A549 (cell line): ENCODE measurements around the gene DCXR. TPM values are rescaled to one million over a fixed set of nuclear protein-coding genes. Genes with fewer than 3 reads are reported as not detected.

Experiments used
- ATAC-seq, 2 experiments: fragments of 200-7000 bp in 1 of 2; fragments of >200 bp in 1 of 2; cut with Nextera tagmentation in 1 of 2; cut with Tn5 transposase in 1 of 2; 3 replicates each; pipeline versions ENCODE4 v1.8.0 to v1.9.1; 2018 to 2020; ENCODE audit warnings: mild to moderate bottlenecking in 1 of 2, moderate library complexity in 1 of 2
- CTCF ChIA-PET: fragments of 300-600 bp; sonication (Branson Sonifier 250); formaldehyde crosslinking; extraction: SDS; loops from one replicate; lab custom pipeline; 2021; ENCODE audit warnings: antibody characterized with exemption, inconsistent platforms; lab: Yijun Ruan, JAX
- POLR2A ChIA-PET: fragments of 350-600 bp; formaldehyde crosslinking; extraction: SDS; loops from one replicate; lab custom pipeline; 2021; ENCODE audit warnings: antibody characterized with exemption, inconsistent platforms; lab: Yijun Ruan, JAX
- DNase-seq, 2 experiments: peaks; one replicate each; pipeline versions ENCODE4 v3.0.0 to v3.0.0-alpha.2; 2011 to 2016; ENCODE audit warnings: low read depth in 1 of 2, low spot score in 1 of 2
- FAIRE-seq: peaks from 2 replicates; lab custom pipeline; 2011; peaks lifted over from hg19 to GRCh38; lab: Jason Lieb, UNC
- H3K27ac ChIP-seq, 2 experiments: fragments of >200 bp; sonication (Bioruptor Twin); formaldehyde crosslinking; 3 replicates each; pipeline ENCODE4 v1.5.1; 2016 to 2017
- H3K4me1 ChIP-seq: fragments of >200 bp; sonication (Bioruptor Twin); formaldehyde crosslinking; 3 replicates; pipeline ENCODE4 v1.6.1; 2016
- H3K4me2 ChIP-seq: fragments of >200 bp; sonication (Bioruptor Twin); formaldehyde crosslinking; 3 replicates; pipeline ENCODE4 v1.6.1; 2016
- H3K4me3 ChIP-seq: fragments of >200 bp; sonication (Bioruptor Twin); formaldehyde crosslinking; 3 replicates; pipeline ENCODE4 v1.5.1; 2016
- H3K9me3 ChIP-seq: fragments of >200 bp; sonication (Bioruptor Twin); formaldehyde crosslinking; 3 replicates; pipeline ENCODE4 v1.6.1; 2016
- ATOH8 ChIP-seq: fragments of 250-450 bp; sonication (Bioruptor Pico); IDR thresholded peaks from 2 replicates; pipeline ENCODE4 v1.5.0; 2020; ENCODE audit warnings: low read depth, mild to moderate bottlenecking, moderate library complexity
- BHLHE40 ChIP-seq: IDR thresholded peaks from 2 replicates; pipeline ENCODE4 v1.6.1; 2012; ENCODE audit warnings: low read depth, low read length, inconsistent platforms
- EHF ChIP-seq: fragments of 250-450 bp; sonication (Bioruptor Pico); IDR thresholded peaks from 2 replicates; pipeline ENCODE4 v1.5.0; 2020; ENCODE audit warnings: mild to moderate bottlenecking
- EP300 ChIP-seq, 2 experiments: fragments of >200 bp; sonication (Bioruptor Twin); formaldehyde crosslinking; IDR thresholded peaks; 2 replicates in 1 of 2; 3 replicates in 1 of 2; pipeline ENCODE4 v1.6.1; 2016 to 2017
- ESRRA ChIP-seq: fragments of 150-350 bp; IDR thresholded peaks from 2 replicates; pipeline ENCODE4 v1.6.1; 2014; ENCODE audit warnings: mild to moderate bottlenecking, low read length, borderline replicate concordance
- HES2 ChIP-seq: fragments of >200 bp; sonication (Bioruptor Twin); formaldehyde crosslinking; IDR thresholded peaks from 2 replicates; pipeline ENCODE4 v1.6.1; 2016
- HOXA7 ChIP-seq: fragments of 250-450 bp; sonication (Bioruptor Pico); IDR thresholded peaks from 2 replicates; pipeline ENCODE4 v1.5.0; 2020; ENCODE audit warnings: mild to moderate bottlenecking, moderate library complexity
- KDM5A ChIP-seq: fragments of 200-600 bp; sonication (generic); IDR thresholded peaks from 2 replicates; pipeline ENCODE4 v1.6.1; 2016; ENCODE audit warnings: antibody characterized with exemption, mild to moderate bottlenecking
- MAFK ChIP-seq: fragments of 450-650 bp; IDR thresholded peaks from 2 replicates; pipeline ENCODE4 v1.6.1; 2014; ENCODE audit not compliant: partially characterized antibody
- MAX ChIP-seq: IDR thresholded peaks from 2 replicates; pipeline ENCODE4 v1.6.1; 2012
- MYC ChIP-seq: IDR thresholded peaks from 2 replicates; pipeline ENCODE4 v1.6.1; 2012; ENCODE audit warnings: mild to moderate bottlenecking, inconsistent platforms, low read length, improper control_type of control experiment, borderline replicate concordance
- NPAS2 ChIP-seq: fragments of 250-450 bp; sonication (Bioruptor Pico); IDR thresholded peaks from 2 replicates; pipeline ENCODE4 v1.8.0; 2022; ENCODE audit warnings: mild to moderate bottlenecking, moderate library complexity, borderline replicate concordance
- NR3C1 ChIP-seq: fragments of >200 bp; sonication (Bioruptor Twin); formaldehyde crosslinking; IDR thresholded peaks from 3 replicates; pipeline ENCODE4 v1.6.1; 2017
- POLR2AphosphoS2 ChIP-seq: conservative IDR thresholded peaks from 2 replicates; pipeline ENCODE4 v1.6.1; 2012; ENCODE audit warnings: low read length, improper control_type of control experiment, inconsistent platforms
- RAD21 ChIP-seq, 2 experiments: fragments of >200 bp in 1 of 2; sonication (Bioruptor Twin) in 1 of 2; formaldehyde crosslinking in 1 of 2; IDR thresholded peaks in 1 of 2; conservative IDR thresholded peaks in 1 of 2; 2 replicates in 1 of 2; 3 replicates in 1 of 2; pipeline ENCODE4 v1.6.1; 2012 to 2018; ENCODE audit warnings: inconsistent platforms in 1 of 2
- RCOR1 ChIP-seq: fragments of 150-350 bp; IDR thresholded peaks from 2 replicates; pipeline ENCODE4 v1.6.1; 2014; ENCODE audit warnings: antibody characterized with exemption, low read length, low read depth
- REST ChIP-seq: fragments of 200-600 bp; sonication (generic); IDR thresholded peaks from 2 replicates; pipeline ENCODE4 v1.6.1; 2016; ENCODE audit warnings: antibody characterized with exemption, mild to moderate bottlenecking, moderate library complexity
- ZC3H11A ChIP-seq: fragments of 450-650 bp; IDR thresholded peaks from 2 replicates; pipeline ENCODE4 v1.6.1; 2014; ENCODE audit warnings: antibody characterized with exemption, mild to moderate bottlenecking
- WGBS: methylation state at CpG from one replicate; pipeline ENCODE4 v1.1.6; 2017; ENCODE audit errors: missing lambda C conversion rate; 5-methylcytosine and 5-hydroxymethylcytosine counted together
- polyA plus RNA-seq, 4 experiments: library from polyadenylated mRNA; depleted of rRNA in 3 of 4; stranded (reverse); fragments of >200 nt; fragmentation: RNase III in 1 of 4; extraction: RNeasy Plus Mini Kit Qiagen cat#74134 plus additional on column Dnase treatment in 1 of 4; gene quantifications; 2 replicates in 3 of 4; 3 replicates in 1 of 4; pipeline ENCODE4 v1.2.3, GENCODE V29; 2011 to 2017
- TF ChIP-seq, protein P1 (sequence below): fragments of >200 bp; sonication (Bioruptor Twin); formaldehyde crosslinking; IDR thresholded peaks from 3 replicates; pipeline ENCODE4 v1.6.1; 2016
- TF ChIP-seq, protein P2 (sequence below): fragments of 450-650 bp; IDR thresholded peaks from 2 replicates; pipeline ENCODE4 v1.6.1; 2014; ENCODE audit warnings: antibody characterized with exemption

The DCXR gene
- polyA plus RNA-seq, 2 of the 4 experiments (the other 2 are of a cell fraction) = 39.3 to 70.7 TPM

- TF ChIP-seq, protein P1, sequence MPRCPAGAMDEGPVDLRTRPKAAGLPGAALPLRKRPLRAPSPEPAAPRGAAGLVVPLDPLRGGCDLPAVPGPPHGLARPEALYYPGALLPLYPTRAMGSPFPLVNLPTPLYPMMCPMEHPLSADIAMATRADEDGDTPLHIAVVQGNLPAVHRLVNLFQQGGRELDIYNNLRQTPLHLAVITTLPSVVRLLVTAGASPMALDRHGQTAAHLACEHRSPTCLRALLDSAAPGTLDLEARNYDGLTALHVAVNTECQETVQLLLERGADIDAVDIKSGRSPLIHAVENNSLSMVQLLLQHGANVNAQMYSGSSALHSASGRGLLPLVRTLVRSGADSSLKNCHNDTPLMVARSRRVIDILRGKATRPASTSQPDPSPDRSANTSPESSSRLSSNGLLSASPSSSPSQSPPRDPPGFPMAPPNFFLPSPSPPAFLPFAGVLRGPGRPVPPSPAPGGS = no peak
- TF ChIP-seq KDM5A (no peak), EP300 (IDR thresholded peaks at IDR 0.05) (no peak), NR3C1 (no peak), POLR2AphosphoS2 (no peak), MAX (no peak), ATOH8 (CRISPR knock-in tag) (no peak)
- TF ChIP-seq, all 56 proteins: peak for 0
Measured at GRCh38 chr17:82062076-82062983, 24.8 kb upstream of the DCXR start (continued).

GRCh38 chr17:82061047-82061925 lies 23.8 kb upstream of the DCXR start:
- Histone ChIP-seq H3K27ac (no peak overlapping the region), H3K4me3 (no peak overlapping the region), H3K4me1 (peaks cover 18% of the 10 kb centered on the region), H3K4me2 (no peak overlapping the region), H3K9me3 (no peaks in the 10 kb centered on the region)
- WGBS = 91% methylated on average over 16 of the region's 34 CpGs
- DNase-seq (no peak), FAIRE-seq (no peak), ATAC-seq (peak in 1 of 2 experiments; percentile 0; a peak in 1 of 6 replicates)
- CTCF ChIA-PET = interaction anchor here (1.1 to 21.7 kb wide), 6 partner anchors 9 to 102 kb away, joined by 3 to 191 read pairs (median 4); partner anchors contain the start of genes DCXR, GPS1, RAC3 and RFNG
- POLR2A ChIA-PET = interaction anchor here (2.8 kb wide), 1 partner anchor 24 kb away, joined by 10 read pairs; the partner anchor contains the start of gene DCXR
- TF ChIP-seq NPAS2 (CRISPR knock-in tag) (no peak), ZC3H11A (no peak), ESRRA (no peak), MYC (no peak), ATOH8 (CRISPR knock-in tag) (no peak), RCOR1 (no peak)
- TF ChIP-seq, protein P2, sequence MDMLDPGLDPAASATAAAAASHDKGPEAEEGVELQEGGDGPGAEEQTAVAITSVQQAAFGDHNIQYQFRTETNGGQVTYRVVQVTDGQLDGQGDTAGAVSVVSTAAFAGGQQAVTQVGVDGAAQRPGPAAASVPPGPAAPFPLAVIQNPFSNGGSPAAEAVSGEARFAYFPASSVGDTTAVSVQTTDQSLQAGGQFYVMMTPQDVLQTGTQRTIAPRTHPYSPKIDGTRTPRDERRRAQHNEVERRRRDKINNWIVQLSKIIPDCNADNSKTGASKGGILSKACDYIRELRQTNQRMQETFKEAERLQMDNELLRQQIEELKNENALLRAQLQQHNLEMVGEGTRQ = no peak

DNA sequence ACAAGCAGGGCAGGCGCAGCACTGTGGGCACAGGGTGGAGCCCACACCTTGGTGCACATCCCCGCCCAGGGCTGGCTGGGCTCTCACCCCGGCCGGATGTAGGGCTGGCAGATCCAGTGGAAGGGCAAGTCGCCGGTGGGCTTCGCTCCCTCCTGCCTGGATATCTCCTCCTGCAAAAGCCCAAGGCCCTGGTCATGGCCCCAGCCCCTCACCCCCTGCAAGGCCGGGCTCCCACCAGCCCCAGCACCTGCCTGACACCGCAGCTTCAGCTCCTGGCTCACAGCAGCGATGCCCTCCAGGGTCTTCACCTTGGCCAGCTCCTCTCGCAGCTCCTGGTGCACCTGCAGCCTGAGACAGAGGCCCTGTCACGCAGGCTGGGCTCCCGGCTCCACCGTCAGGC lies 23.1 kb upstream of the DCXR start:
- no peak for DNase-seq
- Histone ChIP-seq H3K27ac (no peak overlapping the region), H3K4me3 (no peak overlapping the region), H3K4me1 (peaks cover 13% of the 10 kb centered on the region; the same call in 2 of the 3 replicates), H3K9me3 (no peaks in the 10 kb centered on the region), H3K4me2 (no peak overlapping the region)
- CTCF ChIA-PET = interaction anchor here (0.6 to 21.7 kb wide), 5 partner anchors 8 to 101 kb away, joined by 3 to 191 read pairs (median 5); partner anchors contain the start of genes DCXR, GPS1, RAC3 and RFNG
- no peak; a peak in 1 of 6 replicates for ATAC-seq
- 89% methylated on average over 14 of the region's 14 CpGs for WGBS
- POLR2A ChIA-PET = interaction anchor here (1.3 to 2.8 kb wide), 2 partner anchors 23 to 38 kb away, joined by 5 to 10 read pairs; partner anchors contain the start of genes DCXR and FASN
- no peak for FAIRE-seq
- TF ChIP-seq EP300 (IDR thresholded peaks at IDR 0.05) (no peak), RAD21 (conservative IDR thresholded peaks at IDR 0.05 in 1 of 2, IDR thresholded peaks at IDR 0.05 in 1 of 2) (no peak), ESRRA (no peak), REST (no peak), BHLHE40 (no peak), MAFK (no peak), ZC3H11A (no peak), HES2 (no peak), EHF (CRISPR knock-in tag) (no peak), HOXA7 (CRISPR knock-in tag) (no peak)
- TF ChIP-seq, protein P2 = no peak
